K562 (cell line): ENCODE measurements around the gene TMIGD3. TPM values are rescaled to one million over a fixed set of nuclear protein-coding genes. Genes with fewer than 3 reads are reported as not detected.

Source experiments
- ATAC-seq: fragments of 200-7000 bp; cut with Tn5 transposase; 3 replicates; pipeline ENCODE4 v1.9.1; 2020; ENCODE audit warnings: moderate library complexity
- BruUV-seq: library from RNA; stranded (reverse); fragments of 400-500 nt; replicated peaks from 2 replicates; lab custom pipeline; 2021; lab: Mats Ljungman, UMichigan
- CTCF ChIA-PET: fragments of 300-600 bp; formaldehyde crosslinking; extraction: SDS; loops from one replicate; lab custom pipeline; 2021; ENCODE audit warnings: low intra/inter-chr PET ratio; lab: Yijun Ruan, JAX
- POLR2A ChIA-PET: fragments of 300-600, 350-650 bp; sonication (Branson Sonifier 250); formaldehyde crosslinking; extraction: SDS; loops from one replicate; lab custom pipeline; 2021; ENCODE audit warnings: antibody characterized with exemption, inconsistent platforms; lab: Yijun Ruan, JAX
- DNase-seq, 4 experiments: peaks; one replicate each; pipeline versions ENCODE4 v3.0.0 to v3.0.0-alpha.2; 2011 to 2018; ENCODE audit warnings: low spot score in 3 of 4, mixed read lengths in 3 of 4; ENCODE audit errors: extremely low read depth in 1 of 4
- FAIRE-seq: peaks from 2 replicates; lab custom pipeline; 2011; peaks lifted over from hg19 to GRCh38; lab: Jason Lieb, UNC
- H2AFZ ChIP-seq: 2 replicates; pipeline ENCODE4 v1.6.0; 2011; ENCODE audit warnings: low read depth, low read length, control low read depth, inconsistent platforms
- H3K27ac ChIP-seq: fragments of 200-600 bp; 3 replicates; pipeline ENCODE4 v1.8.0; 2011; ENCODE audit warnings: low read depth, mild to moderate bottlenecking, control low read depth, inconsistent platforms, low read length, moderate library complexity, mixed read lengths; ENCODE audit errors: extremely low read depth
- H3K27me3 ChIP-seq, 2 experiments: fragments of 300-600 bp in 1 of 2; 2 replicates in 1 of 2; 3 replicates in 1 of 2; pipeline versions ENCODE4 v1.6.0 to v1.8.0; 2011; ENCODE audit warnings: inconsistent platforms in 2 of 2, low read length in 2 of 2, mild to moderate bottlenecking in 1 of 2, mixed read lengths in 1 of 2, moderate library complexity in 1 of 2; ENCODE audit not compliant: control insufficient read depth in 2 of 2, insufficient read depth in 2 of 2
- H3K36me3 ChIP-seq: fragments of 300-600 bp; 3 replicates; pipeline ENCODE4 v1.8.0; 2011; ENCODE audit warnings: mild to moderate bottlenecking, low read length, inconsistent platforms; ENCODE audit not compliant: control insufficient read depth, insufficient read depth
- H3K4me1 ChIP-seq, 2 experiments: fragments of 200-600 bp in 1 of 2; replicated peaks in 1 of 2; 2 replicates in 1 of 2; 3 replicates in 1 of 2; pipeline versions ENCODE4 v1.5.1 to v1.8.0; 2011; ENCODE audit warnings: inconsistent platforms in 2 of 2, low read length in 2 of 2, mild to moderate bottlenecking in 1 of 2, mixed read lengths in 1 of 2, moderate library complexity in 1 of 2; ENCODE audit not compliant: control insufficient read depth in 2 of 2, insufficient read depth in 2 of 2
- H3K4me2 ChIP-seq: 2 replicates; pipeline ENCODE4 v1.6.1; 2011; ENCODE audit warnings: low read length, control low read depth, inconsistent platforms, mixed read lengths; ENCODE audit not compliant: insufficient read depth
- H3K4me3 ChIP-seq: fragments of 200-600 bp; sonication (generic), shearing (Covaris generic); 2 replicates; pipeline ENCODE4 v1.5.1; 2016; ENCODE audit warnings: control low read depth, inconsistent platforms
- H3K79me2 ChIP-seq: fragments of 200-600 bp; 3 replicates; pipeline ENCODE4 v1.8.0; 2011; ENCODE audit warnings: low read length, inconsistent platforms; ENCODE audit not compliant: control insufficient read depth, insufficient read depth
- H3K9ac ChIP-seq, 2 experiments: 2 replicates each; pipeline versions ENCODE4 v1.6.0 to v1.6.1; 2011; ENCODE audit warnings: low read depth in 2 of 2, low read length in 2 of 2, control low read depth in 1 of 2, inconsistent platforms in 1 of 2, mild to moderate bottlenecking in 1 of 2, mixed read lengths in 1 of 2; ENCODE audit not compliant: insufficient read depth in 1 of 2
- H3K9me1 ChIP-seq: one replicate; pipeline ENCODE4 v1.6.0; 2011; ENCODE audit warnings: inconsistent platforms, mild to moderate bottlenecking, low read length, moderate library complexity; ENCODE audit not compliant: control insufficient read depth, insufficient read depth
- H3K9me3 ChIP-seq: replicated peaks from 2 replicates; pipeline ENCODE4 v1.5.1; 2011; ENCODE audit warnings: low read depth, low read length, inconsistent platforms; ENCODE audit not compliant: control insufficient read depth, insufficient read depth
- H4K20me1 ChIP-seq: replicated peaks from 2 replicates; pipeline ENCODE4 v1.6.1; 2011; ENCODE audit warnings: low read length, inconsistent platforms, mixed read lengths; ENCODE audit not compliant: control insufficient read depth, insufficient read depth
- ASH1L ChIP-seq: fragments of 450-650 bp; IDR thresholded peaks from 2 replicates; pipeline ENCODE4 v1.6.1; 2018; ENCODE audit warnings: borderline replicate concordance, mild to moderate bottlenecking, low read depth; ENCODE audit not compliant: partially characterized antibody
- KLF1 ChIP-seq: fragments of 450-650 bp; IDR thresholded peaks from 2 replicates; pipeline ENCODE4 v1.6.1; 2016; ENCODE audit warnings: missing genetic modification characterization, missing compliant biosample characterization
- LCOR ChIP-seq: sonication (generic); formaldehyde crosslinking; IDR thresholded peaks from 2 replicates; pipeline ENCODE4 v1.8.0; 2022; ENCODE audit warnings: mild to moderate bottlenecking, missing genetic modification reagents
- NBN ChIP-seq: fragments of 450-650 bp; IDR thresholded peaks from 2 replicates; pipeline ENCODE4 v1.6.1; 2016; ENCODE audit warnings: low read depth, mild to moderate bottlenecking
- RNF219 ChIP-seq: fragments of 250-450 bp; sonication (Bioruptor Pico); IDR thresholded peaks from 2 replicates; pipeline ENCODE4 v1.5.0; 2022; ENCODE audit warnings: mild to moderate bottlenecking
- SMARCA5 ChIP-seq: fragments of 450-650 bp; IDR thresholded peaks from 2 replicates; pipeline ENCODE4 v1.6.1; 2016
- TCF7L2 ChIP-seq: fragments of 150-350 bp; IDR thresholded peaks from 2 replicates; pipeline ENCODE4 v1.6.1; 2016; ENCODE audit warnings: low read depth, mild to moderate bottlenecking, low read length, moderate library complexity
- ZNF24 ChIP-seq: fragments of 450-650 bp; IDR thresholded peaks from 2 replicates; pipeline ENCODE4 v1.6.1; 2016
- ZNF354B ChIP-seq: fragments of 250-450 bp; sonication (Bioruptor Pico); IDR thresholded peaks from 2 replicates; pipeline ENCODE4 v1.4.0; 2020
- WGBS: fragments of 100-300 bp; shearing (Covaris generic); methylation state at CpG from one replicate; pipeline ENCODE4 v1.1.6; 2016; ENCODE audit warnings: low coverage, mixed read lengths; ENCODE audit not compliant: insufficient coverage; ENCODE audit errors: missing lambda C conversion rate; 5-methylcytosine and 5-hydroxymethylcytosine counted together
- in situ Hi-C: fragments of 300-500 bp; cut with MboI; formaldehyde crosslinking; loops from 4 replicates; pipeline ENCODE4 v1.15.0; 2018; ENCODE audit warnings: inconsistent platforms, mixed read lengths
- intact Hi-C: fragments of 100-400 bp; cut with micrococcal nuclease; formaldehyde crosslinking; loops from 2 replicates; pipeline ENCODE4 v1.14.2; 2022
- polyA plus RNA-seq, 8 experiments: library from polyadenylated mRNA; depleted of rRNA in 4 of 8; stranded (reverse) in 5 of 8; unstranded in 3 of 8; fragments of >200 nt; fragmentation: Nextera tagmentation in 2 of 8; fragmentation: Illumina TruSeq in 1 of 8; extraction: Ambion mirVana in 2 of 8; extraction: Trizol in 1 of 8; gene quantifications; 2 replicates each; pipeline versions ENCODE4 v1.2.1 to v1.2.3, GENCODE V29; 2011 to 2014; ENCODE audit warnings: inconsistent platforms in 1 of 8, missing spikeins in 1 of 8
- total RNA-seq, 7 experiments: library from RNA; depleted of rRNA in 6 of 7; stranded (reverse); fragments of >200 nt in 6 of 7; fragmentation: Illumina TruSeq in 2 of 7; extraction: Trizol in 2 of 7; gene quantifications; 2 replicates each; pipeline versions ENCODE4 v1.2.1 to v1.2.3, GENCODE V29; 2011 to 2021; ENCODE audit warnings: low replicate concordance in 1 of 7
- TF ChIP-seq, protein P1 (sequence below): fragments of 450-650 bp; conservative IDR thresholded peaks from 2 replicates; pipeline ENCODE4 v1.6.1; 2016; ENCODE audit warnings: missing genetic modification characterization, low read depth, mild to moderate bottlenecking, missing compliant biosample characterization, moderate library complexity

Gene TMIGD3
- total and polyA plus RNA-seq, 9 of the 15 experiments (the other 6 are each of a cell fraction or from before 2014, with no cell fraction given): 0.11 to 0.13 (median 0.11) TPM; not detected in 6

DNA sequence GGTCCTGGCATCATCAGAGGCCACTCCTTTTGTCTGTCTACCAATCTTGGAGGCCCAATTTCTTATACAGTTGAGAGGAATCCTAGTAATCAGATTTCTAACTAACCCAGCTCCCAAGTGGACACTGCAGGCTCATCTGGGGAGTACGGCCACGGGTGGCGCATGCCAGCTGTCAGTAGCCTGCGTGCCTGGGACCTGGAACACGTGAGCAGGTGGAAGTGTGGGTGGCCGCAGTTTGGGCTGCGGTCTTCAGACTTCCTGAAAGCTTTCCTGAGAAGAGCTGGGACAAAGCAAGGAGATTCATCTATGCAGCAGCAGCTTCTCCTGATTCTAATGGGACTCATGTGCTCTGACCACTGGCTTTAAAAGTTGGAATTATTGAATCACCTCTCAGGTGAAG is 12.4 kb downstream of the TMIGD3 start:
- in situ Hi-C loops (loop anchor here (25.0 kb wide), 1 partner anchor 846 kb away; no protein-coding TSS in a partner anchor), intact Hi-C loops (no loop called here)
- FAIRE-seq (no peak), DNase-seq (no peak), ATAC-seq (no peak)
- Histone ChIP-seq H3K4me2 (no peak overlapping the region), H3K4me3 (no peak overlapping the region), H2AFZ (no peak overlapping the region), H3K27me3 (peaks cover 19 to 36% of the 10 kb centered on the region in 2 experiments), H3K27ac (no peak overlapping the region), H4K20me1 (no peaks in the 10 kb centered on the region), H3K4me1 (no peaks in the 10 kb centered on the region; a peak in 1 of 5 replicates), H3K9me1 (no peaks in the 10 kb centered on the region), H3K9me3 (no peaks in the 10 kb centered on the region), H3K9ac (no peak overlapping the region), H3K79me2 (no peaks in the 10 kb centered on the region), H3K36me3 (no peaks in the 10 kb centered on the region)
- BruUV-seq: no TSS peak
- TF ChIP-seq KLF1: no peak
- TF ChIP-seq LCOR (CRISPR knock-in tag): no peak
- no peak for TF ChIP-seq RNF219 (CRISPR knock-in tag)
- TF ChIP-seq ZNF24: no peak
- TF ChIP-seq ZNF354B (CRISPR knock-in tag): no peak
- no peak for TF ChIP-seq TCF7L2
- no peak for TF ChIP-seq ASH1L
- TF ChIP-seq NBN: no peak
- TF ChIP-seq SMARCA5: no peak
- TF ChIP-seq, protein P1, sequence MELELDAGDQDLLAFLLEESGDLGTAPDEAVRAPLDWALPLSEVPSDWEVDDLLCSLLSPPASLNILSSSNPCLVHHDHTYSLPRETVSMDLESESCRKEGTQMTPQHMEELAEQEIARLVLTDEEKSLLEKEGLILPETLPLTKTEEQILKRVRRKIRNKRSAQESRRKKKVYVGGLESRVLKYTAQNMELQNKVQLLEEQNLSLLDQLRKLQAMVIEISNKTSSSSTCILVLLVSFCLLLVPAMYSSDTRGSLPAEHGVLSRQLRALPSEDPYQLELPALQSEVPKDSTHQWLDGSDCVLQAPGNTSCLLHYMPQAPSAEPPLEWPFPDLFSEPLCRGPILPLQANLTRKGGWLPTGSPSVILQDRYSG (tag): no peak
- ChIA-PET POLR2A (interaction anchor here (0.5 to 3.4 kb wide), 3 partner anchors 10 to 69 kb away, joined by 3 to 18 read pairs (median 3); no protein-coding TSS in a partner anchor), CTCF (no interaction called here)
- WGBS: 28% methylated on average over 7 of the region's 7 CpGs
